GM18867 (cell line): ENCODE results near the gene CASZ1.

Source experiments
- ATAC-seq: cut with Tn5 transposase; IDR thresholded peaks from one replicate; pipeline ENCODE4 v1.9.1; 2021; ENCODE audit warnings: mild to moderate bottlenecking, moderate library complexity; ENCODE audit not compliant: unreplicated experiment

Gene CASZ1

DNA sequence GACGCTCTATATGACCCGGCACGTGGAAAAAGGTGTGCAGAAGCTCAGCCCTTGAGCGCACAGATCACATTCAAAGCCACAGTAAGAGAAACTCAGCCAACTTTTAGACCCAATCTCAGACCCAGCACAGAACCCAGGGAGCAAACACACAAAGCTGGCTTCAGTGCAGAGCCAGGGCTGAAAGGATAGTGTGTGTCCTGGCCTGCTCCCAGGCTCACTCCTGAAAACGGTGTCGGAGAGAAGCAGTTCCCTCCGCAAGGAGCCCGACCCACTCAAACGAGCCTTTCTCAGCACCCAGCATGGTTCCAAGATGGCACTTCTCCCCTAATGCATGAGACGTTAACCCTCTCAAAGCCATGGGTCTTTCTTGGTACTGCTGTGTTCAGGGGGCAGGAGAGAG is 39.6 kb downstream of the CASZ1 start:
- no peak for ATAC-seq

DNA sequence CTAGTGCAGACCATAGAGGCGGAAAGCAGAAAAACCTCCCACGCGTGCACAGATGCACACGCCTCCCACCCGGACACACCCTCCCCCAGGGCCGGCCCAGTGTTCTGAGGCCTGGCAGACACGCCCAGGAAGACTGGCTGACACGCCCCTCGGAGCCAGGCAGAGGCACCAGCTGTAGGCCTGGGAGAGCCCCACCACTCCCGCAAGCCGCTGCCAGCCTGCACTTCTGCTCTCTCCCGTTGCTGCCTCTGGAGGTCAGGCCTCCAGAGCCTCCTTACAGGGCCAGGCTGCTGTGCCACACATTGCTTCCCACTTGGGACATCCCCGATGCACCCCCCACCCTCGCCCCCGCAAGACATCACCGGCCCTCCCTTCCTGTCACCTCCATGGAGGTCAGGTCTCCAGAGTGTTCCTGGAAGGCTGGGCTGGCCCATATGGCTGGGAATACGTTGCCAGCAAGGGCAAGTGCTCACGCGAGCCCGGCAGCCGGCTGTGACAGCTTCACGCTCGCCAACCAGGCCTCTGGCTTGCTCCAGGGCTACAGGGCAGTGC is 40.4 kb downstream of the CASZ1 start:
- ATAC-seq: no peak

DNA sequence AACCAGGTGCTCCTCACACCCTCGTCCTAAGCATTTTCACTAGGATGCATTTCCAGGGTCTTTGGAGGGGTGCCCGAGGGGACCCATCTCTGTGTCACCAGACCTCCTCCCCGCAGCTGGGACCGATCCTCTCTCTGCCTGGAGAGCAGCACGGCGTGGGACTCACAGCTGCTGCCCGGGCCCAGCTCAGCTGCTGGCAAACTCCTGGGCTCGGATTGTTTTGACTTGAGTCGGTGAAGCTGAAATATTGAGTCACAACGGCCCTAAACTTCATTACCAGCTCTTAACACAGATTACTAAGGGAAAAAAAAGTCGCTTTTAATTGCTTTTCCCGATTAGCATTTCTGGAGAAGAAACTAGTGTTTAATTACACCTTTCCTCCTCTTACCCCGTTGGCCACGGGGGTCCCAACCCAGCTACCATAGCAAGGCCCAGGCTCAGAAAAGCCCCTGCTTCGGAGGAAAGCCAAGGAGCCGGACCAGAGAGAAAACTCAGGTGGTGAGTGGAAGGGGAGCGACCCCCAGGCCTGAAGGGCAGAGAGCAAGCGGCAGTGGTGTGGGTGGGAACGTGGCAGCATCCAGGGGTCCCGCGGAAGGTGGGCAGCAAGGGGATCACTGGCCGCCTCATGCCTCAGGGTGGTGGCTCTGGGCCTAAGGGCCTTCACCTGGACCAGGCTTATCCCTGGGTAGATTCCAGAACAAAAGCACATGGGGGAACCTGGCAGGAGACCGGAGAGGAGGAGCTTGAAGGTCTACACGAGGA is 41.7 kb downstream of the CASZ1 start:
- ATAC-seq: no peak

DNA sequence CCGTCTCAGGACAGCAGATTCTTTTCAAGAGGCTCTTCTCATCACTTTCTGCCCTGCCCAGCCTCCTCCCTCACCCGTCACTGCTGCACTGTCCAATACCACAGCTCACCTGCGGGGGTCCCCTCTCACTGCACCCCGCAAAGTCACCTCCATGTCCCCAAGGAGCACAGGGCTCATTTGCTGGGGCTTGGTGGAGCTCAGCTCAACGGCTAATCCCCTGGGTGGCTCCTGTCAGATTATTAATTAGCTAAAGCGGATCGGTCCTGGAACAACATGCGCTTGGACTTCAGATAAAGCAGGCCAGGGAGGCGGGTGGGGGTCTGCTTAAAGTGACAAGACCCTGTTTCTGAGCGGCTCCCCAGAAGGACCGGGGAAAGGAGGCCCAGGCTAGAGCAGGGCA is 43.1 kb downstream of the CASZ1 start:
- no peak for ATAC-seq

DNA sequence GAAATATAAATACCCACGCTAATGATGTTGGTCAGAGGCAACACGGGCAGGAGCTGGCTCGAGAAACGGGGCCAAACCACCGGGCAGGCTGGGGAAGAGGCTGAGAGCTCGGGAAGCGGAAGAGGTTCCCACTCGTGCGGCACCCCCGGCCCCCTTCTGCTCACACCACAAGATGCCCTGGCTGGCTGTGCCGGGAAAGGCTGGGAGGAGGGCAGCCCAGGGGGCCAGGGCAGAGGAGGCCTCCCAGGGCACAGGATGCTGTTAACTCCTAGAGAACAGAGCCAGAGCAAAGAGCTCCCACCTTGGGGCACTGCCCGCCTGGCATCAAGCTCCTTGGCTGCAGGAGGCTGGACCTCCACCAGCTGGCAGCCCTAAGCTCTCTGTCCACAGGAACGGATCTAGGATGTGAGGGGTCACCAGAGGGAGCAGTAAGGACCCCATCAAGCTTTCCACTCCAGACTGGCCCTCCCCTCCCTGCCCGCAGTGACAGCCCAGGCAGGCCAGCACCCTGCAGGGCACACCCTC is 44.8 kb downstream of the CASZ1 start:
- ATAC-seq: no peak

DNA sequence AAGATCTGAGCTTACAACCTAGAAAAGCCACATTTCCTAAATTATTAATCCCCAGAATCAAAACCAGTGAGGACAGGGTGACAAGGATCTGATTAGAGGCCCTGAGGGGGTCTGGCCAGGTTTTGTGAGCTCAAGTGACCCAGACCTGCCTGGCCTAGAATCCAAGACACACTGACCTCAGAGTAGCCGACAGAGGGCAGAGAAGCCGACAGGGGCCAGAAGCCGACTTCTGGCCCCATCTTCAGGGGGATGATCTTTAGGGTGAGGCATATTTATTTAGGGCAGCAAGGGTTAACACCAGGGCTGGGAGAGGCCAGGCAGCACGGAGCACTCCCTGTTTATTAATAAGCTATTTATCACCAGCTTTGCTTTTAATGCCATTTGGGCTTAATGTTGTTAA is 45.3 kb downstream of the CASZ1 start:
- no peak for ATAC-seq

DNA sequence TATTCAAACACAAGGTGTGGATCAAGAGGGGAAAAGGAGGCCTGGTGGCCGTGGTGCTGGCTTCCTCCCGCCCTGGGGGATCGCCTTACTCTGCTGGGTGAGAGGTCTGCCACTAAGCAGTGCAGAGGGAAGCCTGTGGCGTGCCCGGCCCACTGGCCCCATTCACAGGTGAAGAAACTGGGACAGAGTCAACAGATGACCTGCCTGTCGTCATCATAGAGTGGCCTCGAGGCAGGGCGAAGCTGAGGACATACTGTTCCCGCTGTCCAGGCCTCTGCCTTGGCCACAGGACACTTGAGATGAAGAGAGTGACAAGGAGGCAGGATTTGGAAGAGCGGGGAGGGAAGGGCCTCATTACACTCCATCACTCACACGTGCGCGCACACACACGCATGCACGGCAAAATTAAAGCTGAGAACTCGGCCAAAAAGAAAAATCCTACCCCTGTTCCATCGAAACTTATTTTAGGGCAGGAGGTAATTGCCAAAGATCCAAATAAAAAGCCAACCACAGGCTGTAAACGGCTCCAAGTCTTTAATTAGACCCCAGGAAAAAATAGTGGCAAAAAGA is 50.5 kb downstream of the CASZ1 start:
- ATAC-seq: no peak

DNA sequence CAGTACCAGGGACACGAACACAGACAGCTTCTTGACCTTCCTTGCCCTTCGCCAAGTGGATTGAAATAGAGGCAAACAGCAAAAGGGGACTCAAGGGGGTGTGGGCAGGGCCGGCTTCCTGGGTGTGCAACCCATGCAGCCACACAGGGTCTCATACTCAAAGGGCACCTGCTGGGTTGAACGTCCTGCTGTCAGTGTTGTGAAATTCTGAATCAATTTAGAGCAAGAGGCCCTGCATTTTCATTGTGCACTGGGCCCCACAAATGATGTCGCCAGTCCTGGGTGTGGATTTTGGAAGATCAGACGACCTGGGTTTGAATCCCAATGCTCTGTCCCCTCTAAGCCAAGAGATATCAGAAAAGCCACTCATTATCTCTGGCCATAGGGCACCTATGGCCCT is 51.1 kb downstream of the CASZ1 start:
- ATAC-seq: no peak

DNA sequence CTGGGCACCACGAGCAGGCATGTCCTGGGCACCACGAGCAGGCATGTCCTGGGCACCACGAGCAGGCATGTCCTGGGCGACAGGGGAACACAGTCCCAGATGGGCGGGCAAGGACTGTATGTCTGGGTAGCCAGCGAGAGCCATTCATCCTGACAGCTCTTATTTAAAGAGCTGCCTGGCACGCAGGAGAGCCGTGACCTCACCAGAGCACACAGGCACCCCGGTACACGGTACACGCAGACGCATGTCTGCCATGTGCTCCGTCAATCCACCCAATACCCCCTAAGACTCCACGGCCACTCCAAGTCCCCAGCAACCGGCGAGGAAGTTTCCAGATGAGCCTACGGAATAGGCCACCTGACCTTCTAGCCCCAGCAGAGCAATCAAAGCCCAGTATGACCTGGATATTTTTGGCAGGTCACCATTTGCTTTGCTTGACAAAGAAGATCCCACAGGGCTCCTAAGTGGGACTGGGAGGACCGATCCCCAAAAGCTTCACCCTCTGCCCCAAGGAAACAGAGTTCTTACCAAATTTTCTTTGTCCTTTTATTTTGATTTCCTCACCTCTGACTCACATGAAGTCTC is 51.7 kb downstream of the CASZ1 start:
- ATAC-seq: no peak

DNA sequence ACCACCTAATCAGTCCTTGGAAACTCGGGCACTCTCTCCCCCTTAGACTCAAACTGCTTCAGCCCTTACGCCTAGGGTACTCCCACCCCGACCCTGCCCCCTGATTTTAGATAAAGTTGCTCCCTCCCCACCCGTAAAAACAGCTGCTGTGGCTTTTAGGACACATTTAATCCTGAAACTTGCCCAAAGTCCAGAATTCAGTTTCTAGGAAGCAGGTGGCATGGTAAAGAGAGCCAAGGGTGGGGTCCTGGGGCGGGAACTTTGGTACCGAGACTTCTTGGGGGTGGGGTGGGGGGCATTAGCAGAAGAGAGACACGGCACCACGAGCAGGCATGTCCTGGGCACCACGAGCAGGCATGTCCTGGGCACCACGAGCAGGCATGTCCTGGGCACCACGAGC is 52.4 kb downstream of the CASZ1 start:
- ATAC-seq: no peak

DNA sequence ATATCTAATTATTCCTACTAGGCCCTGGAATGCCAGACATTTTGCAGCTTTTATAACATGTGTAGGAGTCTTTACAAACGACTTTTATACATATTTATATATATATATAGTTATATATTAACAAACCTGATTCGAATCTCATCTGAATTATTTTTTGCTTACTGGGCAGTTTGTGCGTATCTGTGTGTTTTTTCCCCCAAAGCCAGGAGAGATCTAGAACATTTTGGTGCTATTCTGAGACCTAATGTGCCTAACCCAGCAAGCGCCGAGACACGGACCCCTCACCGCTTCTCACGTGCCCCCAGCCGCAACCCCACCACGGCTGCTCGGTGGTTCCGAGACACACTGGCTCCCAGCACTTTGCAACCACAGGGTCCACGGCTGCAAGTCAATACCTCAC is 54.8 kb downstream of the CASZ1 start:
- no peak for ATAC-seq

DNA sequence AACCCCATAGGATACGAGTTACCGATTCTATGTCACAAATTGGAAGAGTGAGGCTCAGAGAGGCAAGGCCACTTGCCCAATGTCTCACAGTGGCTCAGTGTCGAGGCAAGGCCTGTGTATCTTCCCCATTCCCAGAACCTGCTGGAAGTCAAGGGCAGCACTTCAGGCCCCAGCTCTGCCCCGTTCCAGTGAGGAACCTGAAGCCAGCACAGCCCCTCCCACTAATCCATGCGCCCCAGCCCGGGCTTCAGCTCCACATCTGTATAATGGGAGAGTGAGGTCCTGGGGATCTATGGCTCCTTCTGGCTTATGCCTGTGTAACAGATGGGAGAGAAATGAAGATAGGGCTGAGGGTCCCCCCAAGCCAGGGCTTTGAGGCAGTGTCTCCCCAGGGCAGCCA is 56.3 kb downstream of the CASZ1 start:
- no peak for ATAC-seq

DNA sequence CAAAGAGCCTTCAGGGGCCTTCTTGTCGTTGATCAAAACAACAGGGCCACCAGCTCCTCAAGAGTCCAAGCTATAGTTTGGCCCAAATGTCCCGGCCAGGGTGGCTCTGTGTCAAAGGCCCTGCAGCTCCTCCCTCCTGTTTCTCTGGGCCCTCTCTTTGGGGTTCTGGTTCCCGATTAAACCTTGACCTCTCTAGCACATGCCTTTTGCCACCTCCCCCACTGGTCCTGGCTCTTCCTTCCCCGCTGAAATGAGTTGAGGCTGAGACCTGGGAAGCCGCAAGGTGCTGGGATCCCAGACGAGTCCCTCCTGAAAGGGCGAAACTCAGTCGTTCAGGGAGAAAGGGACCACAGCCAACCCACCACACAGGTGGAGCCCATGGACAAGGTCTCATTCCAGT is 56.9 kb downstream of the CASZ1 start:
- no peak for ATAC-seq

DNA sequence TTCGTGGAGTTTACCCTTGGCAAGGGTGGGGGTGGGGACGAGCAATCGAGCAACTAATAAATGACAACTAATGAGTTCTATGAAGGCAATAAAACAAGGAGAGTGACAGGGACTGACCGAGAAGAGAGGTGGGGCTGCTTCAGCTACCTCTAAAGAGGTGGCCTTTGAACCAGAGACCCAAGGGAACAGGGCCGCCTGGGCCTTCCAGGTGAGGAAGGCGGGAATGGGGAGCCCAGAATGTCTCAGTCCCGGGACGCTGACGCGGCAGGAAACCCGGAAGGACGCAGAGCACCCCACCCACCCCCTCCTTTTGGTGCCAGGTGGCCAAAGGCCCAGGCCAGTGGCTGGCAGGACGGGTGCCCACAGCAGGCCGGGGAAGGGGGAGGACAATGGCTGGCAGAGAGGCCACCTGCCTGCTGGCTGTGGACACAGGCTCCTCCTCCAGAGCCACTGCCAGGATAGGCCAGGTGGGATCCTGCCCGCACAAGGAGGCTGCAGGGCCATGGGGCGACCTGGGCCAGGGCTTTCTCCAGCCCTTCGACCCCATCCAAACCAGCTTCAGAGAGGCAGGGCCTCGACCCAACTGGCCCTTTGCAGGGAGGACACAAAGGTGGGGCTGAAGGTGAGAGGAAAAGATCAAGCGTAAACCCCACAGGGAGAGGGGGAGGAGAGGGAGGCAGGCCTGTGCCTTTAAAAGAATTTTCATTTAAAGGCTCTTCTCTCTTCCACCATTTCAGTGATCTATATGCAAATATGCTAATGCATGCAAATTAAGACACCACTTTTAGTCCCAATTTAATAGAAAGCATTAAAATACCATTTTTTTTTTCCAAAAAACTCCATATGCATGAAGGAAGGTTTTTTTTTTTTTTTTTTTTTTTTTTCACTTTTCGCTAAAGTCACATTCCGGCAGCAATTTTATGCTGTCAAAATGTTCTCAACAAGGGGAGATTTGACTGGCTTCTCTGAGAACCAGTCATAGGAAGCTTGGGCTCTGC is 58.1 kb downstream of the CASZ1 start:
- no peak for ATAC-seq

DNA sequence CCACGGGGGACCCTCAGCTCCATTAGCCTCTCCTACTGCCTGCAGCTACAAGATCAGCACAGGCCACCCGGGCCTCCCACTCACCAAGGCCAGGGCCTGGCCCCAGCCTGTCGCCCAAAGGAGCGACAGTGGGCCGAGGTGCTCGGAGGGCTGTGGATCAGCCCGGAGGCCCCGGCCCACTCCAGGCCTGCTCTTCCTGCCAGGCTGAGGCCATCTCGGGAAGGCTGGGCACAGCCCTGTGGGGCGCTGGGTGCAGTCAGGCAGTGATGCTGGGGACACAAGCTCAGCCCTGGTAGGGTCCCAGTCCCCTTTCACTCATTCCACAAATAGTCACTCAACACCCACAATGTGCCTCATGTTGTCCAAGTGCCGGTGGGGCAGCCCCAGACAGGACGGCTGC is 58.8 kb downstream of the CASZ1 start:
- no peak for ATAC-seq

DNA sequence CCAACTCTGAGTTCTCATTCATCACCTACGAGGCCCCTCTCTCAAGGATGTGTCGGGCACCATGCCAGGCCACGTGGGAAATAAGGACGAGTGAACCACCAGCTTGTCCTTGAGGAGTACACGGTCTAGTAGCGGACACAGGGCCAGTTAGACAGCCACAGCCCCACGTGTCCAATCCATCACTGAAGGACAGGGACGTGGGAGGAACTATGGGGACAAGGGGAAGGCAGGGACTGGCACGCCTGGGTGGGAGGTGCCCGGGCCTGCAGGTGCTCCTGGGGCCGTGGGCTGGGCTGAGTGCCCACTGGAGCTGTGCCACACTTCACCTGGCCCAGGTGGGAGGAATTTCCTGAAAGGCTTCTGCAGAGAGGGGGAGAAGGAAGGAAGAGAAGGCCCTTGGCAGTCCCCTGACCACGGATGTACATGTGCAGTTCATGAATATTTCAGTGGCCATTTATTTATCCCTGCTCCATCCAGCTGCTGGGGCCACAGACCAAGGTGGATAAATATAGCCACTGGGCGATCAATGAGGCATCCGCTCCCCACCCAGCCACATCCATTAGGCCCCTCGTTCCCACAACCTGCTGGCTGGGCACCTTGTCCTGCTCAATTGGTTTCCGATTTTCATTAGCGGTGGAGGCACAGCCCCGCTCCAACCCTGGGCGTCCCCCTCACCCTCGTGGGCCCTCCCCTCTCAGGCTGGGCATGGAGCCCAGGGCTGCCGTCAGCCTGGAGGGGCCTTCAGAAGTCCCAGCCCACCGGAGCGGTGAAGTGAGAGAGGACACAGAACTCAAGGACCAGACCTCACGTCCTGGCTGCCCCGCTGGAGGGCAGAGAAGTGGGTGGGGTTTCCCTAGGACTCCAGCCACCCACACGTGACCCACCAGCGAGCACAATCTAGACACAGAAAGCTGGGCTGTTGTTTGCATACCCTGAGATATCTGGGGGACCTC is 59.5 kb downstream of the CASZ1 start:
- no peak for ATAC-seq

DNA sequence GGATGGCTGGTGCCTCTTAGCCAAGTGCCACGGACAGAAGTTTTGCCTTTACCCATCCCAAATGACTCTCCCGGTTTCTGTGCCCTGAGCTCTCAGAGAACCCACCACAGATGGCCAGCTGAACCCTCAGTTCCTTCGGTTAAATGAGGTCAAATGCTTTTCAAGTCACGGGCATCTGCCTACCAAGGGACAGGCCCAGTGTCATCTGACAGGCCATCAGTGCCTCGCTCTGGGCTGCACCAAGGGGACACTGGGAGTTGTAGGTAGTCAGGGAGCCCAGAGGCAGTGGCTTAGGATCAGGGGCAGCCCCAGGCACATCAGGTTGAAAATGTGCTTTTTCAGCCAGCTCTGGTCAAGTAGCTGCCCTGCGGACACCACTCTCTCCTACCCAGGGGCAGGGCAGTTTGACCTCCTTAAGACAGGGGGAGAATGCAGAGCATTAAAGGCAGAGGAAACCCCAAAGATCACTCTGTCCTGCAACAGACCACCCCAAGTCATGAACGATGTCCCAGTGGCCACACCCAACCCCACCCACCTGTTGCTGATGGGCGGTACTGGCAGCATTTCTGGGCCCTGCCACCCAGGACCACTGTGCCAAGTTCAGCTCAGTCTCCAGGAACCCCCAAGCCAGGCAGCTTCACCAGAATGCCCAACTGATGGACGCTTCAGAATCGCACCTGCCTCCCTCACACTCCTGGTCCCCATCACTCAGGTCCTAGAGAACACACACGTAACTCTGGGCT is 60.7 kb downstream of the CASZ1 start:
- ATAC-seq: no peak

DNA sequence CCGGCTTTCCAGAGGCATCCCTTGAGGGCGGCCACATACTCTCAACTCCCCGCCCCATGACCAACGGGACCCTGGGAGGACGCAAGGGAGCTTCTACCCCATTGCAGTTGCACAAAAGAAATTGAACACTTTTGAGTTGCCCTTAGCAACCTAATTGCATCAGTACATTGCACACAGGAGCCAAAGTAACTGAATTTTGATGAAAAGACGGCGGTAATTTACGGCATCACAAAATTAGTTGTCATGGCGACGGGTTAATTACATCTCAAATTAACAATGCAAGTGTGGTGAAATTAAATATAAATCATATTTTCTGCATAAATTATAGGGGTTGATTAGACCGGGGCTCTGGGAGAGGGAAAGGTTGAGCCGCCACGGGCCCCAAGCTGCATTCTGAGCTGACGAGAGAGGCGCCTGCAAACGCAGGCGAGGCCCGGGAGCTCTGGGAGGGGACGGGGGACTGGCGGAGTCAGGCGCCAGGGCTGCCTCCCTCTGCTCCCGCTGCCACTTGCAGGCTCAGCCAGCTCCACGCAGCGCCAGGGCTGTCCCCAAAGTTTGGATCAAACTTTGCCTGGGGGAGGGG is 61.4 kb downstream of the CASZ1 start:
- no peak for ATAC-seq

DNA sequence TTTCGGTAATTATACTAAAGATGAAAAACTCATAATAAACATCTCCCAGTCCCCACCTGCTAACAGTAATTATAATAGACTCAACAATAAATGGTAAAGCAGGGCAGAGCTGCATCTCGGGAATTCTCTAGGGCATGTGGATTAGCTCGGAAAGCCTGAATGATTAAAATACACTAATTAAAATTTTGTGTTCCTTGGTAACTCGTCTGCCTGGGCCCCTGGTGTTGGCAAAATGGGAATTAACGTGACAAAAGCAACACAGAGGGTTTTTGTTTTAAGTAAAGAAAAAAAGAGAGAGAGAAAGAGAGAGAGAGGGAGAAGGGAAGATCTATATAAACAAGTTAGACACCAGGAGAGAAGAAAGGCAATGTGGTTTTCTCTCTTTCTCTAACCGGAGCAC is 62.1 kb downstream of the CASZ1 start:
- ATAC-seq: no peak
